Smooth muscle cell (in vitro differentiated cells): ENCODE measurements around the gene TCHP. TPM values are rescaled to one million over a fixed set of nuclear protein-coding genes. Genes with fewer than 3 reads are reported as not detected.

Experiments
- DNase-seq: peaks from one replicate; lab custom pipeline; 2025; ENCODE audit not compliant: unreplicated experiment; lab: John Stamatoyannopoulos, UW
- H2AFZ ChIP-seq: fragments of 200-600 bp; sonication (generic); 2 replicates; pipeline ENCODE4 v1.6.0; 2016; ENCODE audit warnings: antibody characterized with exemption, low read depth, mild to moderate bottlenecking
- H3F3A ChIP-seq: fragments of 200-600 bp; sonication (generic); 2 replicates; pipeline ENCODE4 v1.6.0; 2017; ENCODE audit warnings: antibody characterized with exemption, low read depth
- H3K27ac ChIP-seq: fragments of 200-600 bp; sonication (generic); 2 replicates; pipeline ENCODE4 v1.5.1; 2016; ENCODE audit warnings: low read depth, mild to moderate bottlenecking
- H3K27me3 ChIP-seq: fragments of 200-600 bp; sonication (generic); 2 replicates; pipeline ENCODE4 v1.6.1; 2016; ENCODE audit warnings: low read depth, mild to moderate bottlenecking
- H3K36me3 ChIP-seq: fragments of 200-600 bp; sonication (generic); 2 replicates; pipeline ENCODE4 v1.5.1; 2016; ENCODE audit warnings: low read depth
- H3K4me1 ChIP-seq: fragments of 200-600 bp; sonication (generic); 2 replicates; pipeline ENCODE4 v1.5.1; 2016; ENCODE audit warnings: low read depth
- H3K4me2 ChIP-seq: fragments of 200-600 bp; sonication (generic); 2 replicates; pipeline ENCODE4 v1.6.0; 2016; ENCODE audit warnings: mild to moderate bottlenecking
- H3K4me3 ChIP-seq: fragments of 200-600 bp; sonication (generic); 2 replicates; pipeline ENCODE4 v1.5.1; 2016; ENCODE audit warnings: mild to moderate bottlenecking
- H3K79me2 ChIP-seq: fragments of 200-600 bp; sonication (generic); 2 replicates; pipeline ENCODE4 v1.6.0; 2016; ENCODE audit warnings: low read depth, mild to moderate bottlenecking
- H3K9ac ChIP-seq: fragments of 200-600 bp; sonication (generic); 2 replicates; pipeline ENCODE4 v1.6.0; 2016; ENCODE audit warnings: low read depth
- H3K9me3 ChIP-seq: fragments of 200-600 bp; sonication (generic); replicated peaks from 2 replicates; pipeline ENCODE4 v1.5.1; 2016; ENCODE audit warnings: low read depth
- H4K20me1 ChIP-seq: fragments of 200-600 bp; sonication (generic); 2 replicates; pipeline ENCODE4 v1.6.0; 2016; ENCODE audit warnings: low read depth
- WGBS: methylation state at CpG from one replicate; pipeline ENCODE4 v1.1.7; 2016; ENCODE audit warnings: low lambda C conversion rate; 5-methylcytosine and 5-hydroxymethylcytosine counted together
- polyA plus RNA-seq: library from polyadenylated mRNA; unstranded; fragments of >200 nt; fragmentation: Nextera tagmentation; extraction: Ambion mirVana; gene quantifications from 2 replicates; pipeline ENCODE4 v1.2.1, GENCODE V29; 2016
- total RNA-seq: library from RNA; depleted of rRNA; stranded (reverse); fragments of >200 nt; gene quantifications from 2 replicates; pipeline ENCODE4 v1.2.3, GENCODE V29; 2014
- TF ChIP-seq, protein P1 (sequence below): fragments of 200-600 bp; sonication (generic); IDR thresholded peaks from 2 replicates; pipeline ENCODE4 v1.5.1; 2017; ENCODE audit warnings: borderline replicate concordance, mild to moderate bottlenecking, antibody characterized with exemption; ENCODE audit not compliant: insufficient read depth, poor library complexity, severe bottlenecking

TCHP gene
- total and polyA plus RNA-seq, 2 experiments from 2014 or later: 4.2 to 7.7 TPM

- TF ChIP-seq, protein P1, sequence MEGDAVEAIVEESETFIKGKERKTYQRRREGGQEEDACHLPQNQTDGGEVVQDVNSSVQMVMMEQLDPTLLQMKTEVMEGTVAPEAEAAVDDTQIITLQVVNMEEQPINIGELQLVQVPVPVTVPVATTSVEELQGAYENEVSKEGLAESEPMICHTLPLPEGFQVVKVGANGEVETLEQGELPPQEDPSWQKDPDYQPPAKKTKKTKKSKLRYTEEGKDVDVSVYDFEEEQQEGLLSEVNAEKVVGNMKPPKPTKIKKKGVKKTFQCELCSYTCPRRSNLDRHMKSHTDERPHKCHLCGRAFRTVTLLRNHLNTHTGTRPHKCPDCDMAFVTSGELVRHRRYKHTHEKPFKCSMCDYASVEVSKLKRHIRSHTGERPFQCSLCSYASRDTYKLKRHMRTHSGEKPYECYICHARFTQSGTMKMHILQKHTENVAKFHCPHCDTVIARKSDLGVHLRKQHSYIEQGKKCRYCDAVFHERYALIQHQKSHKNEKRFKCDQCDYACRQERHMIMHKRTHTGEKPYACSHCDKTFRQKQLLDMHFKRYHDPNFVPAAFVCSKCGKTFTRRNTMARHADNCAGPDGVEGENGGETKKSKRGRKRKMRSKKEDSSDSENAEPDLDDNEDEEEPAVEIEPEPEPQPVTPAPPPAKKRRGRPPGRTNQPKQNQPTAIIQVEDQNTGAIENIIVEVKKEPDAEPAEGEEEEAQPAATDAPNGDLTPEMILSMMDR: no peak
- DNase-seq: no peak
- 48% methylated on average over 17 of the region's 17 CpGs for WGBS
Observed at GRCh38 chr12:109944561-109945359, 44.7 kb downstream of the TCHP start.

GRCh38 chr12:109946505-109946904 is 46.4 kb downstream of the TCHP start:
- DNase-seq: no peak
- no peak overlapping the region for H3K4me3 ChIP-seq
- H3K27me3 ChIP-seq: no peaks in the 10 kb centered on the region
- H3K9ac ChIP-seq: no peak overlapping the region
- H3K27ac ChIP-seq: no peak overlapping the region
- H3K36me3 ChIP-seq: no peaks in the 10 kb centered on the region
- H3K4me1 ChIP-seq: no peaks in the 10 kb centered on the region
- TF ChIP-seq, protein P1: no peak
- H3K4me2 ChIP-seq: no peak overlapping the region
- no peaks in the 10 kb centered on the region for H3K9me3 ChIP-seq
- H3K79me2 ChIP-seq: no peaks in the 10 kb centered on the region
- no peaks in the 10 kb centered on the region for H4K20me1 ChIP-seq
- 47% methylated on average over 5 of the region's 5 CpGs for WGBS
- no peaks in the 10 kb centered on the region for H3F3A ChIP-seq
- no peak overlapping the region for H2AFZ ChIP-seq

More at GRCh38 chr12:109944561-109945359, 44.7 kb downstream of the TCHP start:
- no peaks in the 10 kb centered on the region for H3K9me3 ChIP-seq
- H3K36me3 ChIP-seq: no peaks in the 10 kb centered on the region
- H3K4me2 ChIP-seq: no peak overlapping the region
- H3K9ac ChIP-seq: no peak overlapping the region
- H3K4me1 ChIP-seq: no peaks in the 10 kb centered on the region
- no peaks in the 10 kb centered on the region for H3K27me3 ChIP-seq
- H4K20me1 ChIP-seq: no peaks in the 10 kb centered on the region
- no peak overlapping the region for H3K4me3 ChIP-seq
- no peaks in the 10 kb centered on the region for H3F3A ChIP-seq
- H3K79me2 ChIP-seq: no peaks in the 10 kb centered on the region
- no peak overlapping the region for H2AFZ ChIP-seq
- no peak overlapping the region for H3K27ac ChIP-seq

DNA sequence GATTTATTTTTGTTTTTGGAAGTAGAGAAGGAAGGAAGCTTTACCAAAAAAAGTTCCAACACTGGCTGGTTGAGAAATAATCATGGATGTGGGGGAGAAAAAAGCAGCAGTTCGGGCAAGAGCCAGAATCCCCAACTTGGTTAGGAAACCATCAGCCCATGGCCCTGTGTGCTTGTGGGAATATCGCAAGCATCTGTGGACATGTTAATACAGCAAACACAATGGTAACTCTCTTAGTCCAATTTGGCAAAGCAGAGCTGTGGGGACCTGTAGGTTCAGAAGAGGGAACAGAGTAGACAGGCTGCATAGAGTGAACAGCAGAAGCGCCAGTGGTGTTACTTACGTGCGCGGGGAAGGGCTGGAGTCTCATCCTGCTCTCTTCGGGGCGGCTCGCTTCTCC is 46.8 kb downstream of the TCHP start:
- H3K79me2 ChIP-seq: no peaks in the 10 kb centered on the region
- TF ChIP-seq, protein P1: no peak
- WGBS: 93% methylated on average over 9 of the region's 9 CpGs
- H3K4me2 ChIP-seq: no peak overlapping the region
- no peaks in the 10 kb centered on the region for H4K20me1 ChIP-seq
- H3K9me3 ChIP-seq: no peaks in the 10 kb centered on the region
- H3K36me3 ChIP-seq: no peaks in the 10 kb centered on the region
- H3K27ac ChIP-seq: no peak overlapping the region
- no peak for DNase-seq
- no peaks in the 10 kb centered on the region for H3K4me1 ChIP-seq
- no peak overlapping the region for H3K9ac ChIP-seq
- H2AFZ ChIP-seq: no peak overlapping the region
- H3K27me3 ChIP-seq: no peaks in the 10 kb centered on the region
- H3K4me3 ChIP-seq: no peak overlapping the region
- no peaks in the 10 kb centered on the region for H3F3A ChIP-seq

- Histone ChIP-seq H3K9ac (no peak overlapping the region), H3K36me3 (no peaks in the 10 kb centered on the region), H3F3A (no peaks in the 10 kb centered on the region), H3K4me1 (no peaks in the 10 kb centered on the region), H3K27me3 (no peaks in the 10 kb centered on the region), H3K4me3 (no peak overlapping the region), H3K9me3 (no peaks in the 10 kb centered on the region), H4K20me1 (no peaks in the 10 kb centered on the region), H3K79me2 (no peaks in the 10 kb centered on the region), H3K4me2 (no peak overlapping the region), H2AFZ (no peak overlapping the region), H3K27ac (no peak overlapping the region)
- WGBS: 96% methylated on average over 3 of the region's 3 CpGs
- DNase-seq: no peak
- TF ChIP-seq, protein P1: no peak
Observed at GRCh38 chr12:109947521-109947920, 47.4 kb downstream of the TCHP start.
